ENCODE results near the gene TANC2.
"Not testable (repeated sequence)": the region's sequence is repeated elsewhere in the genome, so short reads cannot be mapped to it uniquely, and the experiment has no call there.

The TANC2 gene

GRCh38 chr17:62970610-62971009 is 4.6 kb downstream of the TANC2 start:
- H3K27ac Mint-ChIP-seq: peak overlapping the region in 1 of 2 donors; percentile 4
- peaks cover 22 to 26% of the 10 kb centered on the region in 2 donors for H3K4me1 Mint-ChIP-seq (ENCODE audit: low read depth in 2 of 2)
- peaks cover 6% of the 10 kb centered on the region for H3K36me3 Mint-ChIP-seq (ENCODE audit: insufficient read depth)
- H3K27me3 Mint-ChIP-seq: no peaks in the 10 kb centered on the region
- no peak overlapping the region for H3K4me3 Mint-ChIP-seq
- H3K9me3 Mint-ChIP-seq: no peaks in the 10 kb centered on the region
- DNase-seq (no peak), ATAC-seq (replicated peaks) (no peak)

DNA sequence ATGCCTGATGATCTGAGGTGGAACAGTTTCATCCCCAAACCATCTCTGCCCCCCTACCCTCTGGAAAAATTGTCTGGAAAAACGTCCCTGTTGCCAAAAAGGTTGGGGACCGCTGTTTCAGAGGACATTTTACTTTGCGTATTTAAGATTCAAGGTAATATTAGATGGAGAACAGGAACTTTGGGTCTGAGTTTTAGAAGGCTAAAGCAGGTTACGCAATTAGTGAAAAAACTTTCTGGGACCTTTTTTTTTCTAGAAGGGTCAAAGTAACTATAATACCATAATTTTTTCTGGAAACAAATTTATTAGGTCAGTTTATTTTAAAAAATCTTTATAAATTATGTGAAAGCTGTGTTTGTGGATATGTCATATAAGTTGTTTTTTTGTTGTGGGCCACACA is 5.8 kb downstream of the TANC2 start:
- Mint-ChIP-seq H3K36me3 (ENCODE audit: insufficient read depth) (peaks cover 2% of the 10 kb centered on the region), H3K27me3 (no peaks in the 10 kb centered on the region), H3K27ac (no peak overlapping the region), H3K9me3 (no peaks in the 10 kb centered on the region), H3K4me1 (ENCODE audit: low read depth in 2 of 2) (peaks cover 18 to 20% of the 10 kb centered on the region in 2 donors), H3K4me3 (no peak overlapping the region)
- ATAC-seq (replicated peaks): no peak
- no peak for DNase-seq

DNA sequence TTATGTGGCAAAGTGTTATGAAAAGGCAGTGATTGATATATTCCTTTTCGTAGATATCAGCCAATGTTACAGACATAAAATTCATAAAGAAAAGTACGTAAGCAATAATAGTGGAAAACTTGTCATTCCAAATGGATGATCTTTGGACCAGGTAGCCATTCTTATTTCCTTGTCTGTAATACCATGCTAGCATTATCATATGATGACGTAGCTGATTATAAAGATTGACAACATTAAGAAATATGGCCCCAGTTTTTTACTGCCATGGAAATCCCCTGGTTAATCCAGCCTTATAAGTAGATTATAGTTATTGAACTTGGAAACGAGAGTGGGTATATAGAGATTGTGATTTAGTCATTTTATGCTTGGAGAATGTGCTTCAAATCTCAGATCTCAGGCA is 8.8 kb downstream of the TANC2 start:
- peaks cover 2 to 5% of the 10 kb centered on the region in 2 donors for H3K4me1 Mint-ChIP-seq (ENCODE audit: low read depth in 2 of 2)
- H3K36me3 Mint-ChIP-seq (ENCODE audit: insufficient read depth): peaks cover 2% of the 10 kb centered on the region
- H3K27ac Mint-ChIP-seq: no peak overlapping the region
- H3K9me3 Mint-ChIP-seq: no peaks in the 10 kb centered on the region
- DNase-seq (no peak), ATAC-seq (replicated peaks) (no peak)
- H3K27me3 Mint-ChIP-seq: no peaks in the 10 kb centered on the region
- H3K4me3 Mint-ChIP-seq: no peak overlapping the region

- H3K36me3 Mint-ChIP-seq (ENCODE audit: insufficient read depth): peaks cover 2% of the 10 kb centered on the region
- H3K27me3 Mint-ChIP-seq: no peaks in the 10 kb centered on the region
- DNase-seq (no peak), ATAC-seq (replicated peaks) (no peak)
- no peak overlapping the region for H3K27ac Mint-ChIP-seq
- no peak overlapping the region for H3K4me3 Mint-ChIP-seq
- H3K4me1 Mint-ChIP-seq (ENCODE audit: low read depth in 2 of 2): peaks cover 5 to 9% of the 10 kb centered on the region in 2 donors
- H3K9me3 Mint-ChIP-seq: no peaks in the 10 kb centered on the region
Measured at GRCh38 chr17:62975206-62975605, 9.2 kb downstream of the TANC2 start.

DNA sequence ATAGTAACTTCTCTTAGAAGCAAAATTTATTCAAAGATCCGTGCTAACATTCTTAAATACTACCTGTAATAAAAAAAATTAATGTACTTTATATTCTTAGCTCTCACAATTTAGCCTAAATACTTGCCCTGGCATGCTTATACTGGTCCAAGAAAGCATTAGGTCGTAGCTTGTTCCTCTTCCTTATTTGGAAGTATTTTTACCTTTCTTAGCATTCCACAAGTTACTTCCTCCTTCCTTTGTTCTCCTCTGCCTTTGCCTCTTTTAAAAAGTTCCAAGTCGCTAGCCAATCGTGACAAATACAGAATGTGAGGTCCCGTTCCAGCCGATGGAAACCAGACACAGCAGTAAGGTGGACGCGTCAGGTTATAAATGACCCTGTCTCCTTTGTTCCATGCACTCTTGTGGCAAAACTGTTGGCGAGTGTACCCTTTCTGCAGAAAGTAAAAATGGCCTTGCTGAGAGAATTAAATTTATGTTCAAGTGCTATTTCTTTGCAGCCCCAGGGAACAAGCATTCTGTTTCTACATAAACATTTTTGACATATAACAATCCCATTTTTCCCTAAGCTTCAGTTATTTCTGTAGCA is 10.7 kb downstream of the TANC2 start:
- H3K36me3 Mint-ChIP-seq (ENCODE audit: insufficient read depth); H3K4me1 Mint-ChIP-seq (ENCODE audit: low read depth in 2 of 2); H3K27ac Mint-ChIP-seq; H3K4me3 Mint-ChIP-seq; ATAC-seq (replicated peaks); DNase-seq; H3K9me3 Mint-ChIP-seq; H3K27me3 Mint-ChIP-seq: not testable (repeated sequence)

DNA sequence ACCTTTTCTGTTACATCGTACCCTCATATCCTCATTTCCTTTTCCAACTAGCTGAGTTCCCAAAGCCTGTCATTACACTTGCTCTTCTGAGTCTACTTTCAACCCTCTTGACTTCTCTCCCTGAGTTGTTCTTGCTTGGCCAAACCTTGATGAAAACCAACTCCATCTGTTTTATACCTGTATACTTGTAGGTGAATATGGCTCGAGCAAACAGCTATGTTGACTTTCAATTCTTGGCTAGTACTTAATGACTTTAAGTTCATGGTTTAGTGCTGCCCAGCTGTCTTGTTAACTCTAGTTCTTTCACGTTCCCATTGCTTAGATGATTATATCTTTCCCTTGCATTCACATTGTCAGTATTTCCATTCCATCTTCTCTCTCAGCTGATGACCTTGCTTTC is 14.8 kb downstream of the TANC2 start:
- H3K4me3 Mint-ChIP-seq: no peak overlapping the region

GRCh38 chr17:62981933-62982332 is 15.9 kb downstream of the TANC2 start:
- peaks cover 4 to 10% of the 10 kb centered on the region in 2 donors for H3K4me1 Mint-ChIP-seq (ENCODE audit: low read depth in 2 of 2)
- ATAC-seq (replicated peaks) (no peak), DNase-seq (no peak)
- H3K4me3 Mint-ChIP-seq: no peak overlapping the region
- no peak overlapping the region for H3K27ac Mint-ChIP-seq
- H3K9me3 Mint-ChIP-seq: peaks cover 3 to 13% of the 10 kb centered on the region in 2 donors
- H3K36me3 Mint-ChIP-seq (ENCODE audit: insufficient read depth): no peaks in the 10 kb centered on the region
- peaks cover 0 to 13% of the 10 kb centered on the region in 2 donors for H3K27me3 Mint-ChIP-seq

More for the DNA sequence above, 14.8 kb downstream of the TANC2 start:
- DNase-seq (no peak), ATAC-seq (replicated peaks) (no peak)
- peaks cover 4% of the 10 kb centered on the region in 2 donors for H3K4me1 Mint-ChIP-seq (ENCODE audit: low read depth in 2 of 2)
- H3K27me3 Mint-ChIP-seq: peaks cover 0 to 13% of the 10 kb centered on the region in 2 donors
- no peak overlapping the region for H3K27ac Mint-ChIP-seq
- H3K36me3 Mint-ChIP-seq (ENCODE audit: insufficient read depth): no peaks in the 10 kb centered on the region
- H3K9me3 Mint-ChIP-seq: peaks cover 3 to 13% of the 10 kb centered on the region in 2 donors

GRCh38 chr17:62984801-62985200 is 18.8 kb downstream of the TANC2 start:
- H3K27ac Mint-ChIP-seq: no peak overlapping the region
- no peak overlapping the region for H3K4me3 Mint-ChIP-seq
- H3K36me3 Mint-ChIP-seq (ENCODE audit: insufficient read depth): no peaks in the 10 kb centered on the region
- no peak for ATAC-seq (replicated peaks)
- no peak for DNase-seq
- H3K27me3 Mint-ChIP-seq: peaks cover 0 to 13% of the 10 kb centered on the region in 2 donors
- H3K4me1 Mint-ChIP-seq (ENCODE audit: low read depth in 2 of 2): peaks cover 8 to 15% of the 10 kb centered on the region in 2 donors
- peaks cover 3 to 13% of the 10 kb centered on the region in 2 donors for H3K9me3 Mint-ChIP-seq

DNA sequence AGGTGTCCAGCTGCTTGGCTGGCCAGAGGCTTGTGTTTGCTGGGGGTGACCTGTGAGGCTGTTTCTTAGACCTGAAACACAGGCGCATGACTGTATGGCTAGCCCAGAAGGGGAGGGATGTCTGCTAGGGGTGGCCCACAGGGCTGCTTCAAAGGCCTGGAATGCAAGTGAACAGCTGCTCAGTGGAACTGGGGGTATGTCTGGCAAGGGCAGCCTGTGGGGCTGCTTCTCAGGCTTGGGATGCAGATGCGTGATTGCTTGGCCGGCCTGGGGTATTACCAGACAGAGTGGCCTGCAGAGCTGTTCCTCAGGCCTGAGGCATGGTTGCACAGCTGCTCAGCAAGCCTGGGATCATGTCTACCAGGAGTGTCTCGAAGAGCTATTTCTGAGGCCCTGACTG is 20.5 kb downstream of the TANC2 start:
- H3K4me3 Mint-ChIP-seq: no peak overlapping the region
- peaks cover 3 to 13% of the 10 kb centered on the region in 2 donors for H3K9me3 Mint-ChIP-seq
- no peak for DNase-seq
- peaks cover 0 to 13% of the 10 kb centered on the region in 2 donors for H3K27me3 Mint-ChIP-seq
- H3K36me3 Mint-ChIP-seq (ENCODE audit: insufficient read depth): no peaks in the 10 kb centered on the region
- ATAC-seq (replicated peaks): no peak
- H3K27ac Mint-ChIP-seq: no peak overlapping the region
- H3K4me1 Mint-ChIP-seq (ENCODE audit: low read depth in 2 of 2): peaks cover 8 to 15% of the 10 kb centered on the region in 2 donors

DNA sequence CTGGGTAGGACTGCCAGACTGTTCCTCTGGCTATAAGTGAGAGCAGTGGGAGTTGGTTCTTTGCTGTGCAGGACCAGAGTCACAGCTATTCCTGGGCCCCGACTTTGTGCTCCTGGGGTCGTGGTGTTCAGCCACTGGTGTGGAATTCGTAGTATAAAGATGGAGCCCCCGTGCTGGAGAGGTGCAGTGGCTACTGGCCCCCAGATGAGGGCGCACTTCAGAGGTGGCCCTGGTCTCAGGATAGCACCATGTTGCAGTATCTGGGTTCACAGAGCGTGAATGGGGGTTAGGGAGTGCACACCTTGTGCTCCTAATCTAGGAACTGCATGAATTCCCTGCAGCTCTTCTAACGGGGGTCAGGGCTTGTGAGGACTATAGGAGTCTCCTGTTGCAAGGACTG is 21.1 kb downstream of the TANC2 start:
- H3K27ac Mint-ChIP-seq: no peak overlapping the region
- no peaks in the 10 kb centered on the region for H3K36me3 Mint-ChIP-seq (ENCODE audit: insufficient read depth)
- no peak overlapping the region for H3K4me3 Mint-ChIP-seq
- ATAC-seq (replicated peaks): no peak
- H3K4me1 Mint-ChIP-seq (ENCODE audit: low read depth in 2 of 2): peaks cover 8 to 15% of the 10 kb centered on the region in 2 donors
- no peak for DNase-seq
- H3K27me3 Mint-ChIP-seq: peaks cover 0 to 13% of the 10 kb centered on the region in 2 donors
- peaks cover 3 to 13% of the 10 kb centered on the region in 2 donors for H3K9me3 Mint-ChIP-seq

DNA sequence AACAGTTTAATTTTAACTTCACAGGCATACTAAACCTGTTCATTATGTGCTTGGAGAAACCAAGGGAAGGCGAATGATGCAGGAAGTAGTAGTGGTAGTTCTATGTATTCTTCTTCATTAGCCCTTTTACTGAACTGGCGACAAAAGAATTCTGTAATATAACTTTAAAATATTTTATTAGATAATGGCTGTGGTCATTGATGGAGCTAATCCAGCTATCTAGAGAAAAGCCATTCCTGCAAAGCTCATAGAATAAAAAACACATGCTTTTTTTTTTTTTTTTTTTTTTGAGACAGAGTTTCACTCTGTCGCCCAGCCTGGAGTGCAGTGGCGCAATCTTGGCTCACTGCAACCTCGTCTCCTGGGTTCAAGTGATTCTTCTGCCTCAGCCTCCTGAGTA is 23.5 kb downstream of the TANC2 start:
- Mint-ChIP-seq H3K27me3 (peaks cover 0 to 1% of the 10 kb centered on the region in 2 donors), H3K36me3 (ENCODE audit: insufficient read depth) (no peaks in the 10 kb centered on the region), H3K27ac (no peak overlapping the region), H3K4me1 (ENCODE audit: low read depth in 2 of 2) (peaks cover 8 to 19% of the 10 kb centered on the region in 2 donors), H3K4me3 (no peak overlapping the region), H3K9me3 (peaks cover 0 to 2% of the 10 kb centered on the region in 2 donors)
- ATAC-seq (replicated peaks): no peak
- no peak for DNase-seq

GRCh38 chr17:62994931-62995330 is 28.9 kb downstream of the TANC2 start:
- H3K4me3 Mint-ChIP-seq: no peak overlapping the region
- H3K4me1 Mint-ChIP-seq (ENCODE audit: low read depth in 2 of 2): peaks cover 8 to 11% of the 10 kb centered on the region in 2 donors
- H3K9me3 Mint-ChIP-seq: no peaks in the 10 kb centered on the region
- no peak overlapping the region for H3K27ac Mint-ChIP-seq
- ATAC-seq (replicated peaks) (no peak), DNase-seq (no peak)
- no peaks in the 10 kb centered on the region for H3K27me3 Mint-ChIP-seq
- H3K36me3 Mint-ChIP-seq (ENCODE audit: insufficient read depth): no peaks in the 10 kb centered on the region

DNA sequence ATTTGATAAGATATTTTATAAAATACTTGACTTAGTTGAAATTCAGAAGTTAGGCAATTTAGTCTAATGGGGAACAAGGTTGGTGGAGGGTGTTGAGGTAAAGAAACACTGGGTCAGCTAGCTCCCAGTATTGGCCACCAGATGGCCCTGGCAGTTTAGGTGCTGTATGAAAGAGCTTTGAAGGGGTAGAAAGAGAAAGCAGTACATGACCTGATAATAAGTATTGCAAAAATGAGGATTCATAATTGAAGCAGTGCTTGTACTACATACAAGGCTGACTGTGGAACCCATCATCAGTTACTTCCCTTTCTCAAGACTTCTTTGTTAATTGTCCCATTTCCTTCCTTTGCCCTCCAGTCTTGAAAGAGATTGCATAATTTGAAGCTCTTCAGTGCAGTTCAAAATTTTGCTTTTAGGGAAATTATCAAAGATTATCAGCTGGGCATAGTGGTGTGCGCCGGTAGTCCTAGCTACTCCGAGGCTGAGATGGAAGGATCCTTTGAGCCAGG is 29.4 kb downstream of the TANC2 start:
- Mint-ChIP-seq H3K4me1 (ENCODE audit: low read depth in 2 of 2) (peaks cover 8 to 10% of the 10 kb centered on the region in 2 donors), H3K36me3 (ENCODE audit: insufficient read depth) (no peaks in the 10 kb centered on the region), H3K27me3 (no peaks in the 10 kb centered on the region), H3K9me3 (no peaks in the 10 kb centered on the region), H3K27ac (no peak overlapping the region), H3K4me3 (no peak overlapping the region)
- DNase-seq: peak in 1 of 3 experiments; percentile 5
- peak; percentile 53 for ATAC-seq (replicated peaks)

- no peaks in the 10 kb centered on the region for H3K27me3 Mint-ChIP-seq
- H3K4me3 Mint-ChIP-seq: no peak overlapping the region
- no peak for DNase-seq
- H3K4me1 Mint-ChIP-seq (ENCODE audit: low read depth in 2 of 2): peaks cover 4 to 9% of the 10 kb centered on the region in 2 donors
- no peaks in the 10 kb centered on the region for H3K9me3 Mint-ChIP-seq
- no peak for ATAC-seq (replicated peaks)
- H3K36me3 Mint-ChIP-seq (ENCODE audit: insufficient read depth): no peaks in the 10 kb centered on the region
- H3K27ac Mint-ChIP-seq: no peak overlapping the region
Measured at GRCh38 chr17:62996221-62996620, 30.2 kb downstream of the TANC2 start.

Measured in effector memory CD8-positive, alpha-beta T cell (primary cell).